Fibroblast of upper back skin (primary cell): ENCODE measurements around the gene FOXO6.

ENCODE experiments used
- DNase-seq: peaks from one replicate; pipeline ENCODE4 v3.0.0-alpha.2; 2013

Gene FOXO6

GRCh38 chr1:41368366-41368765 lies 7.1 kb downstream of the FOXO6 start:
- DNase-seq, result no peak

- no peak for DNase-seq
These were observed 7.6 kb downstream of the FOXO6 start for GRCh38 chr1:41368801-41369200.

- DNase-seq, result no peak
These were observed 8.3 kb downstream of the FOXO6 start for GRCh38 chr1:41369531-41369930.

GRCh38 chr1:41370225-41370624 lies 9.0 kb downstream of the FOXO6 start:
- no peak for DNase-seq

- no peak for DNase-seq
These were observed 9.7 kb downstream of the FOXO6 start for GRCh38 chr1:41370756-41371420.

GRCh38 chr1:41371630-41372599 lies 10.7 kb downstream of the FOXO6 start:
- DNase-seq, result no peak

- no peak for DNase-seq
These were observed 11.4 kb downstream of the FOXO6 start for GRCh38 chr1:41372600-41372993.

- no peak for DNase-seq
These were observed 12.1 kb downstream of the FOXO6 start for GRCh38 chr1:41373373-41373772.

- DNase-seq, result no peak
These were observed 13.5 kb downstream of the FOXO6 start for GRCh38 chr1:41374711-41375110.

GRCh38 chr1:41377397-41377796 lies 16.2 kb downstream of the FOXO6 start:
- no peak for DNase-seq

GRCh38 chr1:41378222-41378621 lies 17.0 kb downstream of the FOXO6 start:
- DNase-seq, result no peak

- DNase-seq, result no peak
These were observed 17.9 kb downstream of the FOXO6 start for GRCh38 chr1:41378999-41379737.

GRCh38 chr1:41379738-41380130 lies 18.5 kb downstream of the FOXO6 start:
- no peak for DNase-seq

- DNase-seq, result no peak
These were observed 19.0 kb downstream of the FOXO6 start for GRCh38 chr1:41380195-41380594.

- DNase-seq, result no peak
These were observed 19.9 kb downstream of the FOXO6 start for GRCh38 chr1:41380979-41381691.

- no peak for DNase-seq
These were observed 20.7 kb downstream of the FOXO6 start for GRCh38 chr1:41381692-41382479.

GRCh38 chr1:41382480-41383090 lies 21.4 kb downstream of the FOXO6 start:
- DNase-seq, result no peak

- DNase-seq, result peak; percentile 38
These were observed 22.0 kb downstream of the FOXO6 start for GRCh38 chr1:41383094-41383852.

GRCh38 chr1:41384579-41384978 lies 23.3 kb downstream of the FOXO6 start:
- DNase-seq, result no peak

- no peak for DNase-seq
These were observed 24.4 kb downstream of the FOXO6 start for GRCh38 chr1:41385398-41386195.
